GM19463 (cell line): ENCODE results near the gene MYCBPAP.
"Not testable (repeated sequence)": the region's sequence is repeated elsewhere in the genome, so short reads cannot be mapped to it uniquely, and the experiment has no call there.

Source experiments
- ATAC-seq: cut with Tn5 transposase; IDR thresholded peaks from one replicate; pipeline ENCODE4 v1.9.1; 2021; ENCODE audit warnings: mild to moderate bottlenecking, moderate library complexity; ENCODE audit not compliant: unreplicated experiment

The MYCBPAP gene

DNA sequence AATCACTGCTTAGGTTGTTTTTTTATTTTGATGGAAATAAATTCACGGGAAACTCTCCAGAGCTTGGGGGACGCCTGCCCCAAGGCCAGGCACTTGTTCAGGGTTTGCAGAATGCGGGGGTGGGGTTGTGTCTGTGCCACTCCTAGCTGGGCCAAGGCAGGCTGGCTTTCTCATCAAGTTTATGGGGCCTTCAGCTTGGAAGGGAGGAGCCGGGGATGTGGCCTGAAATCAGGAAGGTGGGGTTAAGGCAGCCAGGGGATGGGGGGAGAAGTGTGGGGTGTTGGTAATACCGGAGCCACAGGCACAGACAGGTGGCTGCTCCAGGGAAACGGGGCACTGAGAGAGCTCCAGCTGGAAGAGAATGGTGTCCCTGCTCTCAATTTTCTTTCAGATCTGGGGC, 37.8 kb upstream of the MYCBPAP start:
- ATAC-seq, result no peak

DNA sequence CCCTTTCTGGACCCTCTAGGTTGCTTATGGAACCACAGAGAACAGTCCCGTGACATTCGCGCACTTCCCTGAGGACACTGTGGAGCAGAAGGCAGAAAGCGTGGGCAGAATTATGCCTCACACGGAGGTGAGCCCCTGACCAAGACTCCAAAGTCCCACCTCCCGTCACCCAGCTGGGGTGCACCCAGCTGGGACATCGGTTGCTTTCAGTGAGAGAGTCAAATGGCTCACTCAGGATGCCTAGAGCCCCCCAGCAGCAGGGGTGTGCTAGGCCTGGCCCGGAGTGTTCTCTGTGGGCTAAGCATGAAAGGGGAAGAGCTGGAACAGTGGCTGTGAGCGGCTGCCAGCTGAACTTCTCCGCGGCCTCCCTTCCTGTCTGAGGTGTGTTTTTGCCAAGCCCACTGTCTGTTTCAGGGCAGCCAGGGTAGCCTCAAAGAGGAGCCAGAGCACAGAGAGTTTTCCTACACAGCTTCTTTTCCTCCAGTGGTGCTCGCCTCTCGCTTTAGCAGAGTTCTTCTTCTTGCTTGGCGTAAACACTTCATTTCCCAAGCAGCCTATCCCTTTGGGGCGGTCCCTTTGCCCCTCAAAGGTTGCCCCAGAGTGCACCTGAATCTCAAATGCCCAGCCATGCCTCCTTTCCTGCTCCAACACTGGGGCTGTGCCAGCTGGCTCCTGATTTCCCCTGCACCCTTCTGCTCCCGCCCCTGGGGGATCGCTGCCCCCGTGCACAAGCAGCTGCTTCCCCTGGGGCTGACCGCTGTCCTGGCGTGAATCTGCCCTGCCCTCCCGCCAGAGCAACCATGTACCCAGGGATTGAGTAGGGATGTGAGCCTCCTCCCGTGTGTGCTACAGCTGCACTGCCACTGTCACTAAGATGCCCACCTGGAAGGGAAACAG, 37.0 kb upstream of the MYCBPAP start:
- ATAC-seq, result no peak

DNA sequence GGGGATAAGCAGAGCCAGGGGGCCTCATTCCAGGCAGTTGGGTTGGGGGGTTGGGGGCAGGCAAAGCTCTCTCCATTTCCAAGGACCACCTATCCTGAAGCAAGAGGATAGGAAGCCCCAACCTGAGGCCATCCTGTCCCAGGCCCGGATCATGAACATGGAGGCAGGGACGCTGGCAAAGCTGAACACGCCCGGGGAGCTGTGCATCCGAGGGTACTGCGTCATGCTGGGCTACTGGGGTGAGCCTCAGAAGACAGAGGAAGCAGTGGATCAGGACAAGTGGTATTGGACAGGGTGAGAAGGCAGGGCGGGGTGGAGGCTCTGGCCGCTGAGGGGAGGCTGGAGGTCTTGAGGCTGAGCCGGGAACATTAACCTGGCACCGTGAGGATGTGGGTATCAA, 36.0 kb upstream of the MYCBPAP start:
- ATAC-seq, result no peak

DNA sequence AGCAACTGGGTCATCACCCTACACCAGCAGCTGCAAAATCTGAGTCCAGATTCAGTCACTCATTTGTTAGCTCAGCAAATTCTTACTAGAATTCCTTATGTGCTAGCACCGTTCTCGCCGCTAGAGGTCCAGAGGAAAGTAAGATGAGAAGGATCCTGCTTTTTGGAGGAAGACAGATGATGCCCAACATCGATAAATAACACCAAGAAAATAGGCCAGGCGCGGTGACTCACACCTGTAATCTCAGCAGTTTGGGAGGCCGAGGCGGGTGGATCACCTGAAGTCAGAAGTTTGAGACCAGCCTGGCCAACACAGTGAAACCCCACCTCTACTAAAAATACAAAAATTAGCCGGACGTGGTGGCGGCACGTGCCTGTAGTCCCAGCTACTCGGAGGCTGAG, 35.5 kb upstream of the MYCBPAP start:
- not testable (repeated sequence) for ATAC-seq

DNA sequence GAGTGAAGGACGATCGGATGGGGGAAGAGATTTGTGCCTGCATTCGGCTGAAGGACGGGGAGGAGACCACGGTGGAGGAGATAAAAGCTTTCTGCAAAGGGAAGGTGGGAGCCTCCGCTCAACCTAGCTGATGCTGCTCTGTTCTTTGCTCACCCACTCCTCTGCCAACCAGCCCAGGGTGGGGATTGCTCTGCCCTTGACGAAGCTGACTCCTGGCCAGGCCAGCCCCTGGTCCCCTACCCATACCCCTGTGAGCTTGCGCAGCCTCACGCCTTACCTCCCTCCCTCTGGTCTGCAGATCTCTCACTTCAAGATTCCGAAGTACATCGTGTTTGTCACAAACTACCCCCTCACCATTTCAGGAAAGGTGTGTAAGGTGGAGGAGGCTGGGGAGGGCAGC, 34.3 kb upstream of the MYCBPAP start:
- ATAC-seq, result no peak

DNA sequence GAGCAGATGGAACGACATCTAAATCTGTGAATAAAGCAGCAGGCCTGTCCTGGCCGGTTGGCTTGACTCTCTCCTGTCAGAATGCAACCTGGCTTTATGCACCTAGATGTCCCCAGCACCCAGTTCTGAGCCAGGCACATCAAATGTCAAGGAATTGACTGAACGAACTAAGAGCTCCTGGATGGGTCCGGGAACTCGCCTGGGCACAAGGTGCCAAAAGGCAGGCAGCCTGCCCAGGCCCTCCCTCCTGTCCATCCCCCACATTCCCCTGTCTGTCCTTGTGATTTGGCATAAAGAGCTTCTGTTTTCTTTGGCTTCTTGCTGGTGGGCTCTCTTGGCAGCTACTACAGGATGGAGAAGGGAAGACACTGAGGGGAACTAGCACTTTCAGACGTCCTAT, 33.7 kb upstream of the MYCBPAP start:
- no peak for ATAC-seq

DNA sequence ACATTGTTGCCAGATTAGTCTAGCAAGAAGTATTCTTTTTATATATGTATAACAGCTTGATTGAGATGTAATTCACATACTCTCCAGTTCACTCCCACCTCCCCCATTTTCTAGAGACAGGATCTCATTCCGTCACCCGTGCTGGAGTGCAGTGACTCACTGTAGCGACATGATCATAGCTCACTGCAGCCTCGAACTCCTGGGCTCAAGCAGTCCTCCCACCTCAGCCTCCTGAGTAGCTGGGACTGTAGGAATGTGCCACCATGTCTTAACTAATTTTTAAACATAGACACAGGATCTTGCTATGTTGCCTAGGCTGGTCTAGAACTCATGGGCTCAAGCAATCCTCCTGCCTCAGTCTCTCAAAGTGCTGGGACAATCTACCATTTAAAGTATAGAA, 32.9 kb upstream of the MYCBPAP start:
- no peak for ATAC-seq

DNA sequence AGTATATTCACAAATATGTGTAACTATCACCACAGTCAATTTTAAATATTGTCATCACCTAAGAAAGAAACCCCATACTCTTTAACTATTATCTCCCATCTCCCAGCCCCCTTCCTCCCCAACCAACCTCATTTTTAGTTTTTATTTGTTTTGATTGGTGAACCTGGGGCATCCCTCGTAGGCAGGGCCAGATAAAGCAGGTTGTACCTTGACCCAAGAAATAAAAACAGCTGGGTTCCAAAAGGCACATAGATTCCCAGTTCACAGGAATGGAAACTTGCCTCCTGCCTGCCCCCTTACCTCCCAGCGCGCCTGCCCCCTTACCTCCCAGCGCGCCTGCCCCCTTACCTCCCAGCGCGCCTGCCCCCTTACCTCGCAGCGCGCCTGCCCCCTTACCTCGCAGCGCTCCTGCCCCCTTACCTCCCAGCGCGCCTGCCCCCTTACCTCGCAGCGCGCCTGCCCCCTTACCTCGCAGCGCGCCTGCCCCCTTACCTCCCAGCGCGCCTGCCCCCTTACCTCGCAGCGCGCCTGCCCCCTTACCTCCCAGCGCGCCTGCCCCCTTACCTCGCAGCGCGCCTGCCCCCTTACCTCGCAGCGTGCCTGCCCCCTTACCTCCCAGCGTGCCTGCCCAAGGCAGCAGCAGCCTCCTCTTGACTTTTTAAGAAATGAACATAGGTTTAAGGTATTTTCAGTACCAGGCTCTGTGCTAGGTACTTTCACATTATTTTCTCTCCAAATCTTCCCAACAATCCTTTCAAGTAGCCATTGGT, 32.3 kb upstream of the MYCBPAP start:
- ATAC-seq, result not testable (repeated sequence)

DNA sequence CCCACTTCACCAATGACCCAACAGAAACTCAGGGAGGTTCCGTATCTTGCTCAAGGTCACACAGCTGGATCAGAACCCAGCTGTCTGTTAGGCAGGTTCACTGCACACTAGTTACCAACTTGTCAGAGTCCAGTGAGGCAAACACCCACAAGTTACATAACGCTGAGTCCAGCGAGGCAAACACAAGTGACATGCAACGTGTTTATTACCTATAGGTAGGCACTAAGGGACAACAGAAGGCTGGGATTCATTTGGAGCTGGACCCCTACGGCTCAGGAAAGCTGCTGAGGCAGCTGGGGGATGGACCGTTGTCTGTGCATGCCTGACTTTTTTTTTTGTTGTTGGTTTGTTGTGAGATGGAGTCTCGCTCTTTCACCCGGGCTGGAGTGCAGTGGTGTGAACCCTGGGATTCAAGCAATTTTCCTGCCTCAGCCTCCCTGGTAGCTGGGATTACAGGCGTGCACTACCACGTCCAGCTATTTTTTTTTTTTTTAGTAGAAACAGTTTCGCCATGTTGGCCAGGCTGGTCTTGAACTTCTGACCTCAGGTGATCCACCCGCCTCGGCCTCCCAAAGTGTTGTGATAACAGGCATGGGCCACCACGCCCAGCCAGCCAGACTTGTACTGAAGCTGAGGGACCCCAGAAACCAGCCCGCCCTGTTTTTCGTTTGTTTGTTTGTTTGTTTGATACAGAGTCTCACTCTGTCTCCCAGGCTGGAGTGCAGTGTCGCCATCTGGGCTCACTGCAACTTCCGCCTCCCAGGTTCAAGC, 31.5 kb upstream of the MYCBPAP start:
- ATAC-seq, result no peak

DNA sequence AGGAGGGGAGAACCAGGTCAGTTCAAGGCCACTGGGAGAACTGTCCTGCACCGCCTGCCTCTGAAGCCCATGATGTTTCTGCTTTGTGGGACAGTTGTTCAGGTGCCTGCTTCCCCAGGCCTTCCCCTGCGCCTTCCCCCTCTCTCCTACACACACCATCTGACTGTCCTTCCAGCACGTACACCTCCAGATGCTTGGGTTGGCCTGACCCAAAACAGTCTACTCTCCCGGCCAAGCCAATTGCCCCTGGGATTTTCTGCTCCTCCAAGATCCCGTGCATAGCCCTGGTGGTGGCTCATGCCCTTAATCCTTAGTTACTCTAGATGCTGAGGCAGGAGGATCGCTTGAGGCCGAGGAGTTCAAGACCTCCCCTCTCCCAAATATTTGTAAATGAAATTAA, 30.3 kb upstream of the MYCBPAP start:
- no peak for ATAC-seq

DNA sequence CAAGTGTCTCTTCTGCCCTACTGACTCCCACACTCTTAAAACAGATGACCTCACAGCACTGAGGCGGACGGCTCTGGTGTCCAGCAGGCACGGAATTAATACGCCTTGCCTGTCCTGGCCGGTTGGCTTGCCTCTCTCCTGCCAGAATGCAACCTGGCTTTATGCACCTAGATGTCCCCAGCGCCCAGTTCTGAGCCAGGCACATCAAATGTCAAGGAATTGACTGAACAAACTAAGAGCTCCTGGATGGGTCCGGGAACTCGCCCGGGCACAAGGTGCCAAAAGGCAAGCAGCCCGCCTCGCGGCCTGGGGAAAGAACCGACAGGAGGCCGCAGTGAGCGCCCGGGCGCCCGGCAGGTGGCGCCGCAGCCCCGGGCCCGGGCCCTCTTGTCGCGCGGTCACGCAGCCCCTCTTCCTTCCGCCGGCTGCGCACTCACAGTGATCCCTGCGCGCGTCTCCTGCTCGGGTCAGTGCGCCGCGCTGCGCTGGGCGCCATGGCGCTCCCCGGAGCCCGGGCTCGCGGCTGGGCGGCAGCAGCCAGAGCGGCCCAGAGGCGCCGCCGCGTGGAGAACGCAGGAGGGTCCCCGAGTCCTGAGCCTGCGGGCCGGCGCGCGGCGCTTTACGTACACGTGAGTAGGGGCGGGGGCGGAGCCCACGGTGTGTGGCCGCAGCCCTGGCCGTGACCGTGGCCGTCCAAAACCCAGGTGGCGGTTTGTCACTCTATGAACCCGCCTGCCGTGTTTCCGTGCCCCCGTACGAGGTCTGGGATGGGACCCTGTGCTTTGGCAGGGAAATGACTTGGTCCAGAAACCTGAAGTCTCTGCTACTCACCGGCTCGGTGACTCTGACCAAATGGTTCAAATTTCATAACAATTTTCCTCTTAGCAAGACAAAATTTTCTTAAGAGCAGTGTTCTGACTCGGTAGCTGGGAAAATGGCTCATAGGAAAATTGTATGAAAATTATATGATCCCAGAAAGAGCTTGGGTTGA, 29.6 kb upstream of the MYCBPAP start, which contains the start of gene RSAD1:
Gene RSAD1 (plus strand): TSS at position 470 of the 991 bp plus-strand sequence. CDS start 25 bp downstream, at position 495.
- peak; percentile 85 for ATAC-seq

DNA sequence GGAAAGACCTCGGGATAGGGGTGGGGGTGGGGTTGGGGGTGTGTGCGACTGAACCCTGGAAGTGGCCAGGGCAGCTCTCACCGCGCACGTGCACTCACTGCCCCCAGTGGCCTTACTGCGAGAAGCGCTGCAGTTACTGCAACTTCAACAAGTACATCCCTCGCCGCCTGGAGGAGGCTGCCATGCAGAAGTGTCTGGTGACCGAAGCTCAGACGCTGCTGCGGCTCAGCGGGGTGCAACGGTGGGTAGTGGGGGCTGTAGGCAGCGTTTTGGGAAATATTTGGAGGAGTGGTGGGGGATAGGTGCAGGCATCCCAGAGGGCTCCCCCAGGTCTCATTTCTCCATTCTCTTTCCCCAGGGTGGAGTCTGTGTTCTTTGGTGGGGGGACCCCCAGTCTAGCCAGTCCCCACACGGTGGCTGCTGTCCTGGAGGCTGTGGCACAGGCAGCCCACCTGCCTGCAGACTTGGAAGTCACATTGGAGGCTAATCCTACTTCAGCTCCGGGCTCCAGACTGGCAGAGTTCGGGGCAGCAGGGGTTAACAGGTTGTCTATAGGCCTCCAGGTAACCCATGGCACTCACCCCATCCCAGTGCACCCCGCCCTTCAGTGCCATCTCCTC, 28.6 kb upstream of the MYCBPAP start:
- ATAC-seq, result no peak

DNA sequence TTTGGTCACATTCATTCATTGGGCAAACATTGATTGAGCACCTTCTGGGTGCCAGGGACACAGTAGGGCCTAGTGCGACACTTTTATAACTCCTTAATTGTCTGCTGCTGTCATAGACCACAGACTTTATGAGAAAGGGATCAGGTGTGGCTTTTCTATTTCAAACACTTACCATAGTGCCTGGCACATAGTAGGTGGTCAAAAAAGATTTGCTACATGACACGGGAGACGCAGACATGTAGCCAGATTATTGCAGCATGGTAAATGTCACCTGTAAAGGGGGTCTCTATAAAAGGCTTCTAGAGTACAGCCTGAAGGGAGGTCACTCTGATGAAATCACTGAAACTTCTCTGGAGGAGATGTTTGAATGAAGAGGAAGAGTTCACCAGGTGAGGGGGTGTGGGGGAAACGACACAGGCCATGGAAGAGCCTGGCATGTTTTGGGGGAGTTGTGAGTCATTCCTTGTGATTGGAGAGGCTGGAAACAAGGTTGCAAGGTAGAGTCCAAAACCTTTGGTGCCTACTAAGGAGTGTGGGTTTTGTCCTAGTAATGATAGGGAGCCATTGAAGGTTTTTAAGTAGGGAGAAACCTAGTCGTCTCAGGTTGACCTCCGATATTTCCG, 28.0 kb upstream of the MYCBPAP start:
- ATAC-seq, result no peak

DNA sequence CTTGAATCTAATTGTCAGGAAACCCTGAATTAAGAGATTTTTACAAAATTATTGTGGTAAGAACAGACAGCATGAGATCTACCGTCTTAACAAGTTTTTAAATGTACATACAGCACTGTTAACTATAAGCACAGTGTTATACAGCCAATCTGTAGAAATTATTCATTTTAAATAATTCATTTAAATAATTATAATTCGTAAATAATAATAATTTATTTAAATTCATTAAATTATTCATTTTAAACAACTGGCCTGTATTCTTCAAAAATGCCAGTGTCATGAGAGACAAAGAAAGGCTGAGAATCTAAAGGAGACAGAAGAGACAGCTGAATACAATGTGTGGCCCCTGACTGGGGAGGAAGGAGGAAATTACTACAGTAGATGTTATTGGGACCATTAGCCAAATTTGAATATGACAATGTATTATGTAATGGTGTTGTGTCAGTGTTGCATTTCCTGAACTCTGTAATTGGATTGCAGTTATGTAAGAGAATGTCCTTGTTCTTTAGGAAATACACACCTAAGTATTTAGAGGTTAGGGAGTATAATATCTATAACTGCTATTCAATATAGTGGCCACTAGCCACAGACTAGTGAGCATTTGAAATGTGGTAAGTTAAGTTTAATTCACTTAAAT, 27.3 kb upstream of the MYCBPAP start:
- no peak for ATAC-seq

DNA sequence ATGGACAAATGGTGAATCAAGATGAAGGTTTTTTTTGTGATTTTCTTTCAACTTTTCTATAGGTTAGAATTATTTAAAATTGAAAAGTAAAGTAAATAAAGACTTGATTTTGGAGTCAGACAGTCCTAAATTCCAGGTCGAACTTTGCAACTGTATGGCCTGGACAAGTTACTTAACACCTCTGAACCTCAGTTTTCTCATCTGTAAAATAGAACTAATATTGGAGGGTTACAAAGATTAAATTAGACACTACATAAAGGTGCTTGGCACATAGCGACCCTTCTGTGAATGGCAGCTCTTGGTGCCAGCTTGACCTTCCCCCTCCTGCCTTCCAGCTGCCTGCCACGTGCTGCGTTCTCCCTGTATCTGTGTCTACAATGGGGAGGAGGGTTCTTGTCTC, 26.6 kb upstream of the MYCBPAP start:
- ATAC-seq, result no peak

DNA sequence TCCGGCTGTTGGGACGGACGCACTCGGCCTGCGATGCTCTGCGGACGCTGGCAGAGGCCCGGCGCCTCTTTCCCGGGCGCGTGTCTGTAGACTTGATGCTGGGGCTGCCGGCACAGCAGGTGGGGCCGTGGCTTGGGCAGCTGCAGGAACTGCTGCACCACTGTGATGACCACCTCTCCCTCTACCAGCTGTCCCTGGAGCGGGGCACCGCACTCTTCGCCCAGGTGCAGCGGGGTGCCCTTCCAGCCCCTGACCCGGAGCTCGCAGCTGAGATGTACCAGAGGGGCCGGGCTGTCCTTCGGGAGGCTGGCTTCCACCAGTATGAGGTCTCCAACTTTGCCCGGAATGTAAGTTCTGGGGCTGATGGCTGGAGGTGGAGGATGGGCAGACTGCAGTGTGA, 26.1 kb upstream of the MYCBPAP start:
- no peak for ATAC-seq

DNA sequence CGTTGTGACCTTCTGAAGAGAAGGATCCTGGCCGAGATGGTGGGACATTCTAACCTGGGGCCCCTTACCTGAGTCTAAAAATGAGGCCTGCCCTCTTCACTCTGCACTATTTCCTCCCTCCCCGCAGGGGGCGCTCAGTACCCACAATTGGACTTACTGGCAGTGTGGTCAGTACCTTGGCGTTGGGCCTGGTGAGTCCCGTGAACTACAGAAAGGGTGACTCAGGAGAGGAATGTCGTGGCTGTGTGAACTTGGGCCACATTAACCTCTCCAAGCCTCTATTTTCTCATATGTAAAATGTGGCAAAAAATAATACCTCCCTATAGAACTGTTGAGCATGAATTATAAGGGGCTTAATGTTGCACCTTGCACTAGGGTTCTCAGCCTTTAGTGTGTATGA, 25.7 kb upstream of the MYCBPAP start:
- ATAC-seq, result no peak

DNA sequence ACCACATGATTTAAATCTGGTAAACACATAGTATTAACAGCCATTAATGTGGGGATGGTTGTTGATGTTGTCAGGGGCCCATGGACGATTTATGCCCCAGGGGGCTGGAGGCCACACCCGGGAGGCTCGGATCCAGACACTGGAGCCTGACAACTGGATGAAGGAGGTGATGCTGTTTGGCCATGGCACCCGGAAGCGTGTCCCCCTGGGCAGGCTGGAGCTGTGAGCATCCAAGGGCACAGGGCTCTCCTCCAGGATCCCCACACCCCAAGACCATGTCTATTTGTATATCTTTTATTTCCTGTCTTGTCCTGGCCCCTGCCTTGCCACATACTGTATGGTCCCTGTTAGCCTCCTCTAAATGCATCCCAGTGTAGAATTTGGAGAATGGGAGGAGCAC, 25.0 kb upstream of the MYCBPAP start:
- no peak for ATAC-seq
